ENCODE results near the gene OR2G6. TPM values are rescaled to one million over a fixed set of nuclear protein-coding genes. Genes with fewer than 3 reads are reported as not detected.
"Not testable (repeated sequence)": the region's sequence is repeated elsewhere in the genome, so short reads cannot be mapped to it uniquely, and the experiment has no call there.

OR2G6 gene
- total RNA-seq, 1 donor: not detected

DNA sequence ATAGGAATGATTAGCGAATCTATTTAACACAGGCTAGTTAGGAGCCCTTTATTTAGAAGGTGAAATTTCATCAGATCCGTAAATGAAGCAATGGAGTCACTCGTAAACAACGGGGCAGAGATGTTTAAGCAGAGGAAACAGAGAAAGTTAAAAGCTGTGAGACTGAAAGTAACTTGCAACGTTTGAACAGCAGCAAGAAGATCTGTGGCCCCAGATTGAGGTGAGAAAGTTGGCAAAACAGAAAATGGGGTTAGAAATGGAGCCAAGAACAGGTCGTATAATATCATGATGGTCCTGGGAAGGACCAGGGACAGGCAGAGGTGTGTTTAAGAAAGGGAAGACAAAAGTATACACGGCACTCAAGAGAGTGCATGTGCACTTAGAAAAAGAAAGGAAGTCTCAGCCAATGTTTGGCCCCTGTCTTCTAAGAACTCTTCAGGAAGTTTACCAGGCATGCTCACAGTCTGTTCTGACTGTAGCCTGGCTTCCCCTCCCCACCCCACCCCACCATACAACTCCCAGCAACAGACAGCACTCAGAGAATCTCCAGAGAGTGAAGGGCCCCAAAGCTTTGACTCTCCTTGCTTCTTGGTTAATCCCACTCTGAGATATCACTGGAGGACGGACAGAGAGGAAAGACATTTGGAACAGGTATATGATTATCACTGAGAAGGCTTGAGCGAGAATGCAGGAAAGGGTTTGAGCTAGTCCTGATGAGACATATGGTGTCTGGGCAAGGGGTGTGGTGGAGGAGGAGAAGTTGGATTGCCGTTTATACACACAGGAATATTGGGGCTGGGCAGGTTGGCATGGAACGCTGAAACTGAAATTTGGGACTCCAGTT, 57.9 kb downstream of the OR2G6 start:
- not testable (repeated sequence) for DNase-seq (ENCODE audit: low read depth)

DNA sequence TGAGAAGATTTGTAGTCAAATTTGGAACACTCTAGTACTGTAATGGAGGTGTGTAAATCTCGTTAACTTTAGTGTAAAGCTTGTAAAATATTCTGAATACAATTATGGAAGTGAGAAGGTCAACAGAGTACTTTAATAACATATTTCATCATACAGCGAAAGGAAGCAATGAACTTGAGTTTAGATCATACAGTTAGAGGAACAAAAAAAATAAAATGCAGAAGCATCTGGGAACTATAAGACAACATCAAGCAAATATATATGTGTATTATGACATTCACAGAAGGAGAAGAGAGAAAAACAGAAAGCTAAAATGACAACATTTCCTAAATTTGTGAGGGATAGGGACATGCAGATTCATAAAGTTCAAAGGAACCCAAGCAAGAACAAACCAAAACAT, 61.2 kb downstream of the OR2G6 start:
- DNase-seq (ENCODE audit: low read depth); H3K4me3 ChIP-seq (ENCODE audit: low read depth, low read length): not testable (repeated sequence)

More for the DNA sequence above, 57.9 kb downstream of the OR2G6 start:
- H3K4me3 ChIP-seq (ENCODE audit: low read depth, low read length): not testable (repeated sequence)

DNA sequence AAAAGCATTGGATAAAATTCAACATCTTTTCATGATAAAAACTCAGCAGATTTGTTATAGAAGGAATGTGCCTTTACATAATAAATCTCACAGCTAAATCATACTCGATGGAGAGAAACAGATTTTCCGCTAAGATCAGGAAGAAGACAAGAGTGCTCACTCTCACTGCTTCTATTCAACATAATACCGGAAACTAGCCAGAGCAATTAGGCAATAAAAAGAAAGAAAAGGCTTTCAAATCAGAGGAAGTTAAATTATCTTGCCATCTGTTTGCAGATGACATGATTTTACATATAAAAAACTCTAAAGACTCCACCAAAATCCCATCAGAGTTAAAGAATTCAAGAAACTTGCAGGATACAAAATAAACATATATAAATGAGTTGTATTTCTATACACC, 62.9 kb downstream of the OR2G6 start:
- not testable (repeated sequence) for DNase-seq (ENCODE audit: low read depth); H3K4me3 ChIP-seq (ENCODE audit: low read depth, low read length)

DNA sequence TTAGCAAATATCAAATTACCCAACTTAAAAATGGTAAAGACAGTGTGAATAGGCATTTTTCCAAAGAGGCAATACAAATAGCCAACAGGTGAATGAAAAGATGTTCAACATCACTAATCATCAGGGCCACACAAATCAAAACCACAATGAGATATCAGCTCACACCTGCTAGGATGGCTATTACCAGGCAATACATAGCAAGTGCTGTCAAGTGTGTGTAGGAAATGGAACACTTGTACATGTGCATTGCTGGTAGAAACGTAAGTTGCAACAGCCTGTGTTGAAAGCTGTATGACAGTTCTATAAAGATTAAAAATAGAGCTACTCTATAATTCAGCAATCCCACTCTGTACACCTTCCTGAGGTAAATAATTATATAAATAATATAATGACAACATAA, 64.2 kb downstream of the OR2G6 start:
- not testable (repeated sequence) for H3K4me3 ChIP-seq (ENCODE audit: low read depth, low read length); DNase-seq (ENCODE audit: low read depth)

DNA sequence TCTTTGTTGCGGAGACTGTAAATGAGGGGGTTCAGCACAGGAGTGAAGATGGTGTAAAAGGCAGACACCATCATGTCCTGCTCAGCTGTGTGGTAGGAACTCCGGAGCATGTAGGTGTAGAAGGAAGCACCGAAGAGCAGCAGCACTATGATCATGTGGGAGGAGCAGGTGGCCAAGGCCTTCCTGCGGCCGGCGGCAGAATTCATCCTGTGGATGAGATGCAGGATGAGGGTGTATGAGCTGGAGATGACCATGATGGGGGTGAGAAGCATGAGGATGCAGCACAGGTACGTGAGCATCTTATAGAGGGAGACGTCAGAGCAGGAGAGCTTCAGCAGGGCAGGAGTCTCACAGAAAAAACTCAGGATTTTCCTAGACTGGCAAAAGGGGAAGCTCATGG, 66.0 kb downstream of the OR2G6 start:
- not testable (repeated sequence) for DNase-seq (ENCODE audit: low read depth); H3K4me3 ChIP-seq (ENCODE audit: low read depth, low read length)

DNA sequence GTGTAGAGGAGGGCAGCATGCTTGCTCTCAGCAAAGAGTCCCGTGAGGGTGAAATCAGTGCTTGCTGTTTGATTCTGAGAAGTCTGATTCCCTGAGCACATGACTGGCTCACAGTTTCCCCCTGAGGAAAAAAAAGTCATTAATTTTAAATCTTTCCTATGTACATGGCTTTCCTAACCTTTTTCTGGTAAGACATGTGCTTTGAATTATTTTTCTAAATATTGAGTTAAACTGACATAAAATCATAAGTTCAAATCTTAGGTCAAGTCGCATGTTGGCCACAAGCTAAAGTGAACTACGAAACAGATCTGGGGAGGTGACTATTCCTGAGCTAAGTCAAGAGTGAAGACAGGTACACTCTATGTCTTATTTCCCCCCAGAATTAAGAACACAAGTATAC, 66.8 kb downstream of the OR2G6 start, which contains the start of gene OR2T34:
OR2T34 (minus strand) TSS at position 101 of the 400 bp plus-strand sequence; CDS start at position 101, 0 bp downstream.
- not testable (repeated sequence) for H3K4me3 ChIP-seq (ENCODE audit: low read depth, low read length); DNase-seq (ENCODE audit: low read depth)

DNA sequence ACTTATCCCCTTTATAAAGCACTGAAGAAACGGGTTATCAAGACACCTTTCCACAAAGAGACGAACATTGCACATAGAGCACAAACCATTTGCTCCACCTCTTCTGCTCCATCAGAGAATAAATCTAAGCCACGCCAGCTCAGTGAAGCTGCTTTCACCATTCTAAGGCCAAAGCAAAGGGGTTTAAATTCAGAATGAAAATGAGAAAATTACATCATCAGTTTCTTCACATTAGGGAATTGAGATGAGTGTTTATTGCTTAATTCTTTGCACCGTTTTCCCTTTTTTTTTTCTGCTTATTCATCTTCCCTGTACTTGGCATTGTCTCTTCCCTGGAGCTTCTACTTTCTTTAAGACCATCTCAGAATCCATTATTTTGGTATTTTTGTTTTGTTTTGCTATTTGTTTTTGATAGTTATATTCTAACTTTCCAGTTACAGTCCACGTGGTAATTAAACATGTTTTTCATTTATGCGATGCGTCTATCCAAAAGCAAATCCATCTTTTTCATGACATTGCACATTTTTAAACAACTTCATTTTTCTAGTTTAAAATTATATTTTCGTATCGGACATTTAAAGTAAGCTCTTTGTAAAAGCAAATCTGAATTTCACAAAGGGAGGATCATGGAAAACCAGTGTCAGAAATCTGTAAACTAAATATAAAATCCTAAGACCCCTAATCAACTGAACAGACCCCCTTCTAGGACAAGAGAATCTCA, 68.5 kb downstream of the OR2G6 start:
- no peak overlapping the region for H3K4me3 ChIP-seq (ENCODE audit: low read depth, low read length)
- TF ChIP-seq, protein P1, sequence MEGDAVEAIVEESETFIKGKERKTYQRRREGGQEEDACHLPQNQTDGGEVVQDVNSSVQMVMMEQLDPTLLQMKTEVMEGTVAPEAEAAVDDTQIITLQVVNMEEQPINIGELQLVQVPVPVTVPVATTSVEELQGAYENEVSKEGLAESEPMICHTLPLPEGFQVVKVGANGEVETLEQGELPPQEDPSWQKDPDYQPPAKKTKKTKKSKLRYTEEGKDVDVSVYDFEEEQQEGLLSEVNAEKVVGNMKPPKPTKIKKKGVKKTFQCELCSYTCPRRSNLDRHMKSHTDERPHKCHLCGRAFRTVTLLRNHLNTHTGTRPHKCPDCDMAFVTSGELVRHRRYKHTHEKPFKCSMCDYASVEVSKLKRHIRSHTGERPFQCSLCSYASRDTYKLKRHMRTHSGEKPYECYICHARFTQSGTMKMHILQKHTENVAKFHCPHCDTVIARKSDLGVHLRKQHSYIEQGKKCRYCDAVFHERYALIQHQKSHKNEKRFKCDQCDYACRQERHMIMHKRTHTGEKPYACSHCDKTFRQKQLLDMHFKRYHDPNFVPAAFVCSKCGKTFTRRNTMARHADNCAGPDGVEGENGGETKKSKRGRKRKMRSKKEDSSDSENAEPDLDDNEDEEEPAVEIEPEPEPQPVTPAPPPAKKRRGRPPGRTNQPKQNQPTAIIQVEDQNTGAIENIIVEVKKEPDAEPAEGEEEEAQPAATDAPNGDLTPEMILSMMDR (IDR thresholded peaks at IDR 0.05; ENCODE audit: insufficient read depth, low read depth, low read length): no peak
- no peak for DNase-seq (ENCODE audit: low read depth)

Other genes with a start within 250 kb of the OR2G6 start
- gene OR2T33, start 230.1 kb upstream of the OR2G6 start, total RNA-seq: not detected in 2 replicates
- gene OR2T12, start 204.6 kb upstream of the OR2G6 start, total RNA-seq: not detected in 2 replicates
- gene OR2M7, start 183.5 kb upstream of the OR2G6 start, total RNA-seq: not detected in 2 replicates
- gene OR14C36, start 159.3 kb upstream of the OR2G6 start, total RNA-seq: not detected in 2 replicates
- gene OR2T4, start 146.4 kb upstream of the OR2G6 start, total RNA-seq: not detected in 2 replicates
- gene OR2T6, start 132.3 kb upstream of the OR2G6 start, total RNA-seq: not detected in 2 replicates
- gene OR2T1, start 105.0 kb upstream of the OR2G6 start, total RNA-seq: not detected in 2 replicates
- not detected in 2 replicates for gene OR2T2, start 62.4 kb upstream of the OR2G6 start, total RNA-seq
- gene OR2T3, start 34.7 kb upstream of the OR2G6 start, total RNA-seq: not detected in 2 replicates
- gene OR2T5, start 19.5 kb upstream of the OR2G6 start, total RNA-seq: not detected in 2 replicates
- gene OR2T29, start 54.7 kb downstream of the OR2G6 start, total RNA-seq: not detected in 2 replicates
- not detected in 2 replicates for gene OR2T34, start 66.7 kb downstream of the OR2G6 start, total RNA-seq
- gene OR2T10, start 89.6 kb downstream of the OR2G6 start, total RNA-seq: not detected in 2 replicates
- gene OR2T11, start 127.0 kb downstream of the OR2G6 start, total RNA-seq: not detected in 2 replicates
- gene OR2T35, start 137.2 kb downstream of the OR2G6 start, total RNA-seq: not detected in 2 replicates
- not detected in 2 replicates for gene OR2T27, start 147.5 kb downstream of the OR2G6 start, total RNA-seq
- not detected in 2 replicates for gene OR14I1, start 194.7 kb downstream of the OR2G6 start, total RNA-seq
- gene LYPD8, start 247.7 kb downstream of the OR2G6 start, total RNA-seq: under 0.01 TPM in 1 of 2 replicates, not detected in the other